ENCODE measurements around the gene ABHD17C.

Gene ABHD17C

DNA sequence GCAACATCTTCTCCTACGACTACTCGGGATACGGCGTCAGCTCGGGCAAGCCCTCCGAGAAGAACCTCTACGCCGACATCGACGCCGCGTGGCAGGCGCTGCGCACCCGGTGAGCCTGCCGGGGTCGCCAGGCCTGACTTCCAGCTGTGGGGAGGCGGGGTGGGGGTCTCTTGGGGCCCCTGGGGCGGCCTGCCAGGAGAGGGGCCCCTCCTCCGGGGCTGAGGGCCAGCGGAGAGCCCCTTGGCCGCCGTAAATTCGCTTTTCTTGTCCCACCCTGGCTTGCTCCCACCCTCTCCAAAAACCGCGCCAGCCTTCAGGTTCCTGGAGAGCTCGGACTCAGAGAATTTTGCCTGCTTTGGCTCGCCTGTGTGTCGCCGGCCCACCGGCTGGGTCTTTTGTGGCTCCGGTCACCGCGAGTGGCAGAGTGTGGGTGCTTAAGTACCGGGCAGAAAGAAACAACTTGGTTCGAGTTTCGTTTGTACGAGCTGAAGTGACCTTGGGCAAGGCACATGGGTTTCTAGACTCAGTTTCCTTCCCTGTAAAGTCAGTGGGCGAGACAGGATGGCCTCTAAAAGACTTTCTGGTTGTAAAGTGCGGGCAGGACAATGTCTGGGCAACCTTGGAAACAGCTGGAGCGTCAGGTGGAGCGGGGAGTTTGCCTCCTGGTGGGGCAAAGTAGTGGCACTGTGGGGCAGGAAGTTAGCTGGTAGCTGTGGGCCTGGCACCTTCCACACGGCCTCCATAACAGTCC, 976 bp downstream of the ABHD17C start:
- in situ Hi-C loops (cut with MboI; ENCODE audit: low sequenced_read_pairs) = no loop called here
- DNase-seq (ENCODE audit: low spot score in 2 of 2) = peak; percentile 24 to 55
- Histone ChIP-seq H3K4me1 (peaks cover 23% of the 10 kb centered on the region), H3K36me3 (replicated peaks) (0 out of 2 replicates have a peak, but pooled peaks cover 3% of the 10 kb centered on the region), H3K27me3 (ENCODE audit: low read depth) (no peaks in the 10 kb centered on the region; the same call in 1 of the 2 replicates), H3K9me3 (no peaks in the 10 kb centered on the region), H3K4me3 (peak overlapping the region; percentile 76)

DNA sequence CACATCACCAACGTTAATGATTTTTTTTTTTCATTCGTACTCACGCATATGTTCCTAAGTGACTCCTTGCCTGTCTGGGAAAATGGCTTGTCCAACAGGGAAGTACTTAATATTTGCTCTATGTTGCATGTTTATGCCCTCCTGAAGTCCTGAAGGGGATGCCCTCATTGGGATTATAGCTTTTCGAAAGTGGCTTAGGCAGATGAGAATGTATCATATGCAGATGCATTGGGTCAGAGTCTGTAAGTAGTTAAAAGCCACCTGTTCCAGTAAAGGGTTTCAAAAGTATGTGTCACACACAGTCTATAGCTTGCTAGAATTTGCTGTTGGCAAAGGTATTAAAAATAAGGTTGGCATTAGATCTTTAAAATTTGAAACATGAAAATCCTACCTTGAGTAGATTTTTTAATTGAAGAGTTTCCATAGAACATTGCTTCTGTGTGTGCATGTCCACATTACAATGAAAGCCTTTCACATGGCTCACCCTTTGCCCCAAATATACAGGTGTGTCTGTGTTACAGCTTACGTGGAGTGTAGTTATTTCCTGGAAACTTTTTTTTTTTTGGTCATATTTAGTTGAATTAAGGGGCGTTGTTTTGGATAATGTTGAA, 2.1 kb downstream of the ABHD17C start:
- peak overlapping the region; percentile 76 for H3K4me3 ChIP-seq
- H3K27me3 ChIP-seq (ENCODE audit: low read depth) = no peaks in the 10 kb centered on the region; the same call in 1 of the 2 replicates
- peak in 1 of 2 experiments; percentile 34 for DNase-seq (ENCODE audit: low spot score in 2 of 2)
- no peaks in the 10 kb centered on the region for H3K9me3 ChIP-seq
- H3K36me3 ChIP-seq (replicated peaks) = 0 out of 2 replicates have a peak, but pooled peaks cover 3% of the 10 kb centered on the region
- in situ Hi-C loops (cut with MboI; ENCODE audit: low sequenced_read_pairs) = no loop called here
- peaks cover 23% of the 10 kb centered on the region for H3K4me1 ChIP-seq

DNA sequence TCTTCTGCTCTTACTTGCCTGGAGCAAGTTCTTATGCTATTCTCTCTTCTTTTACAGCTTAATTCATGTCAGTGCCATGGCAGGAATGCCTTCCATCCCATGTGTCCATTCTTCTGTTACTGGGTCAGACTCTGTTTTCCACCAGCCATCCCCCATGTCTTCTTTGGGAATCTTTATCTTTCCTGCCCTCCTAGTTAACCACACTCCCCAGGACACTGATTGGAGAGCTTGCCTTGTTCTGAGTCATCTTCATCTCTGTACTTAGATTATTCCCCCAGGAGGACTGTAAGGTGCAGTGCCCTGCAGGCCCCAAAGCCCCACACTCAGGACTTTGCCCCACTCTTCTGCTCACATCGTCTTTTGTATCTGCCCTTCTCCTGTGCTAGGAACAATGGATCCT, 3.6 kb downstream of the ABHD17C start:
- Histone ChIP-seq H3K4me3 (no peak overlapping the region), H3K27me3 (ENCODE audit: low read depth) (no peaks in the 10 kb centered on the region; the same call in 1 of the 2 replicates), H3K4me1 (peaks cover 18% of the 10 kb centered on the region), H3K9me3 (no peaks in the 10 kb centered on the region), H3K36me3 (replicated peaks) (peaks cover 3% of the 10 kb centered on the region; the same call in 1 of the 2 replicates)
- in situ Hi-C loops (cut with MboI; ENCODE audit: low sequenced_read_pairs) = no loop called here
- no peak for DNase-seq (ENCODE audit: low spot score in 2 of 2)

DNA sequence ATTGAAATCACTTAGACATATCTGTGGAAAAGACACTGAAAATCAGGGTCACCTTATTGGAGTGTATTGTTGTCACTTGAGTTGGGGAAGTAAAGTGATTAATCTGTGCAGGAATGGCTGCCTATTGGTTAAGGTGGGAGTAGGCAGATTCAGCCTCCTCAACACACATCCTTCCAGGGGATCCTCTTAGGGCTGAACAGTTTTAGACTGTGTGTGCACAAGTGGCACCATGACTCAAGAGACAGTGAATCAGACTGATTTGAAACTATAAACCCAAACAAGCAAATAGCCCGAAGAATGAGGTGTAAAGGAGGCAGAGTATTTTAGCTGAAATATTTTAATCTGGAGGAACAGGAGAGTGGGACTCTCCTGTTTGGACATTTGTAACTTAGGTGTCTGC, 4.9 kb downstream of the ABHD17C start:
- no peaks in the 10 kb centered on the region for H3K27me3 ChIP-seq (ENCODE audit: low read depth)
- H3K9me3 ChIP-seq = no peaks in the 10 kb centered on the region
- peaks cover 10% of the 10 kb centered on the region for H3K36me3 ChIP-seq (replicated peaks)
- H3K4me1 ChIP-seq = peaks cover 13% of the 10 kb centered on the region
- no peak overlapping the region for H3K4me3 ChIP-seq
- DNase-seq (ENCODE audit: low spot score in 2 of 2) = no peak
- in situ Hi-C loops (cut with MboI; ENCODE audit: low sequenced_read_pairs) = no loop called here

DNA sequence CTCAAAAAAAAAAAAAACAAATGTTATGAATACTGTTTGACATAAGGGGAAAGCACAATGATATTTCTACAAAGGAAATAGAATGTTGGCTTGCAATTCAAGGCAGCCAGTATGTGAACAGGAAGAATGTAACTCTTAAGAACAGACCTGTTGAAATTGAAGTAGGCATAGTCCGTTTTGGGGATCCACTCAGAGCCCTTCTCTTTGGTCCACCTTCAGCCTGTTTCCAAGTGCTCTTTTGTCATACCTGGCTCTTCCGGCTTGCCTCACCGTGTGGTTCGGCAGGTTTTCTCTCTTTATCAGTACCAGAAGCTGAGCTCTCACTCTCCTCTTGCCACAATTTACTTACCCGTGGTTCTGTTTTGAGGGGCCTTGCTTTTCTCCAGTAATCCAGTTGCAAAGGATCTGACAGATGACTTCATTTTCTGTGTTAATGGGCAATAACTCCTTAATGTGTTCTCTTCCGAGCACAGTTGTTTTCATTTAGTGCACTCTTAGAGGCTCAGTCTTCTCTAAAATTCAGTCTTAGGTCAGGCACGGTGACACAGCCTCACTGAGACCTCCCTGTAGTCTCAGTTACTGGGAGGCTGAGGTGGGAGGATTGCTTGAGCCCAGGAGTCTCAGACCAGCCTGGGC, 6.7 kb downstream of the ABHD17C start:
- no peaks in the 10 kb centered on the region for H3K27me3 ChIP-seq (ENCODE audit: low read depth)
- H3K4me3 ChIP-seq = no peak overlapping the region
- DNase-seq (ENCODE audit: low spot score in 2 of 2) = no peak
- H3K9me3 ChIP-seq = no peaks in the 10 kb centered on the region
- peaks cover 23% of the 10 kb centered on the region for H3K4me1 ChIP-seq
- H3K36me3 ChIP-seq (replicated peaks) = peaks cover 12% of the 10 kb centered on the region
- in situ Hi-C loops (cut with MboI; ENCODE audit: low sequenced_read_pairs) = no loop called here

DNA sequence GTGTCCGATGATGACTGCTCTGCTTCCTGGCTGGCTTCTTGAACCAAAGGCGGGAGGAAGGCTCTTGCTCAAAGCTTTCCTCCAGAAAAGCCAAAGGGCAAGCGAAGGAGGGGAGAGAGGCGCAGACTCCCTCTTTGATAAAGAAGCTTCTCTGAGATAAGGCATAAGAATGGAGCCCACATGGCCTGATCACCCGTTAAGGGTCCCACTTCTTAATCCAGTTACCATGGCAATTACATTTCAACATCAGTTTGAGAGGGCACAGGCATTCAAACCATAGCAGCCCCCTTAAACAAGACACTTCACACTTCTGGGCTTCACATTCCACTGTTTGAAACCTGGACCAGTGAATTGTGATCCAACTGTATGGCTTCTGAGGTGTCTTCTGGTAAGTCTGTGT, 8.0 kb downstream of the ABHD17C start:
- no peaks in the 10 kb centered on the region for H3K27me3 ChIP-seq (ENCODE audit: low read depth)
- no peaks in the 10 kb centered on the region for H3K9me3 ChIP-seq
- in situ Hi-C loops (cut with MboI; ENCODE audit: low sequenced_read_pairs) = no loop called here
- no peak for DNase-seq (ENCODE audit: low spot score in 2 of 2)
- H3K4me1 ChIP-seq = peaks cover 14% of the 10 kb centered on the region
- H3K36me3 ChIP-seq (replicated peaks) = peaks cover 12% of the 10 kb centered on the region
- H3K4me3 ChIP-seq = no peak overlapping the region

DNA sequence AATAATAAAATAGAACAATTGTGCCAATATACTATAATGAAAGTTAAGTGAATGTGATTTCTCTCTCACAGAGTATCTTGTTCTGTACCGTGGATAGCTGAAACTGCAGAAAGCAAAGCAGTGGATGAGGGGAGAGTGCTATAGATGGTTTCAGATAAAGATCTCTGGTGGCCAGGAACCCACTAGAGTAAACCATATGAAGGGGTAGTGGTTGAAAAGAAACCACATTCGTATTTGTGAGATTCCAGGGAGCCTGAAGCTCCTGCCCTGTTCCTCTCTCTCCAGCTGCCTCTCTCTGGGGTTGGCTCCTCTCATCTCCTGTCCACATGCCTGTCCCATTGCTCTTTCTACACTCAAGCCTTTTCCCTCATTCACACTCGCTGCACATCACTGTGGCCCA, 8.9 kb downstream of the ABHD17C start:
- Histone ChIP-seq H3K4me1 (peaks cover 14% of the 10 kb centered on the region), H3K4me3 (no peak overlapping the region), H3K27me3 (ENCODE audit: low read depth) (no peaks in the 10 kb centered on the region), H3K9me3 (no peaks in the 10 kb centered on the region), H3K36me3 (replicated peaks) (peaks cover 9% of the 10 kb centered on the region)
- no peak for DNase-seq (ENCODE audit: low spot score in 2 of 2)
- in situ Hi-C loops (cut with MboI; ENCODE audit: low sequenced_read_pairs) = no loop called here

DNA sequence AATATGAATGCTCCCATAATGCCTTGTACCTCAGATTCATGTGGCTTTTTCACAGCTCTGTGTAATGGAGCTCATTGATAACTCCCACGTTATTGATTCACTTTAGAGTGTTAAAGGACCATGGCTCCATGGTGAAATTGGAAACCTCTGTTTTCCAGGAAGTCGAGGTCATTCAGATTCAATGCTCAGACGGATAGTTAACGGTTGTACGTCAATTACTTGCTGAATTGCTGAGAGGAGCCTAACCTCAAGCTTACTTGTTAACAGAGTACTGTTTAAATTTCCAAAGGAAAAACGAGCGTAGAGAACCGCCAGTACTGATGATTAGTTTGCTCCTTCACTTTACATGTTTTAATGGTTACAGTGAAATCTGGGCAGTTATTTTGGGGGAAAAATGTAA, 11.1 kb downstream of the ABHD17C start:
- H3K9me3 ChIP-seq = no peaks in the 10 kb centered on the region
- peaks cover 9% of the 10 kb centered on the region for H3K36me3 ChIP-seq (replicated peaks)
- no peaks in the 10 kb centered on the region for H3K27me3 ChIP-seq (ENCODE audit: low read depth)
- H3K4me3 ChIP-seq = no peak overlapping the region
- H3K4me1 ChIP-seq = peaks cover 18% of the 10 kb centered on the region
- peak in 1 of 2 experiments; percentile 27 for DNase-seq (ENCODE audit: low spot score in 2 of 2)
- in situ Hi-C loops (cut with MboI; ENCODE audit: low sequenced_read_pairs) = no loop called here

DNA sequence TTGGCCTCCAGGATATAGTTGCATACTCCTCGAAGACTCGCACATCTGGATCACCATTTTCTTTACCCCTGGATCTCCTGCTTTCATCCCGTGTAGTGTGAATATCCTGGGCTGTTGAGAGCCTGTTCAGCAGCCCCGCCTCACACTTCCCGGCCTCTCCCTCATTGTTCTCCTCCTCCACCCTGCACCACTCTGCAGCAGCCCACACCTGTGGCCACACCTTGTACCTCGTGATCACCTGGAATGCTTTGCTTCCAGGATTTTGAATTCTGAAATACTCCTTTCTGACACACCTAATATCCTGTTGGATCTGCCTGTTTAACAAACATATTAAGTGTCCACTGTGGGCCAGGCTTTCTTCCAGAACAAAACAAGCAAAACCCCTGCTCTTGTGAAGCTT, 14.4 kb downstream of the ABHD17C start:
- DNase-seq (ENCODE audit: low spot score in 2 of 2) = no peak
- H3K36me3 ChIP-seq (replicated peaks) = peaks cover 12% of the 10 kb centered on the region
- no peaks in the 10 kb centered on the region for H3K9me3 ChIP-seq
- peaks cover 25% of the 10 kb centered on the region for H3K4me1 ChIP-seq
- no peak overlapping the region for H3K4me3 ChIP-seq
- in situ Hi-C loops (cut with MboI; ENCODE audit: low sequenced_read_pairs) = no loop called here
- no peaks in the 10 kb centered on the region for H3K27me3 ChIP-seq (ENCODE audit: low read depth)

DNA sequence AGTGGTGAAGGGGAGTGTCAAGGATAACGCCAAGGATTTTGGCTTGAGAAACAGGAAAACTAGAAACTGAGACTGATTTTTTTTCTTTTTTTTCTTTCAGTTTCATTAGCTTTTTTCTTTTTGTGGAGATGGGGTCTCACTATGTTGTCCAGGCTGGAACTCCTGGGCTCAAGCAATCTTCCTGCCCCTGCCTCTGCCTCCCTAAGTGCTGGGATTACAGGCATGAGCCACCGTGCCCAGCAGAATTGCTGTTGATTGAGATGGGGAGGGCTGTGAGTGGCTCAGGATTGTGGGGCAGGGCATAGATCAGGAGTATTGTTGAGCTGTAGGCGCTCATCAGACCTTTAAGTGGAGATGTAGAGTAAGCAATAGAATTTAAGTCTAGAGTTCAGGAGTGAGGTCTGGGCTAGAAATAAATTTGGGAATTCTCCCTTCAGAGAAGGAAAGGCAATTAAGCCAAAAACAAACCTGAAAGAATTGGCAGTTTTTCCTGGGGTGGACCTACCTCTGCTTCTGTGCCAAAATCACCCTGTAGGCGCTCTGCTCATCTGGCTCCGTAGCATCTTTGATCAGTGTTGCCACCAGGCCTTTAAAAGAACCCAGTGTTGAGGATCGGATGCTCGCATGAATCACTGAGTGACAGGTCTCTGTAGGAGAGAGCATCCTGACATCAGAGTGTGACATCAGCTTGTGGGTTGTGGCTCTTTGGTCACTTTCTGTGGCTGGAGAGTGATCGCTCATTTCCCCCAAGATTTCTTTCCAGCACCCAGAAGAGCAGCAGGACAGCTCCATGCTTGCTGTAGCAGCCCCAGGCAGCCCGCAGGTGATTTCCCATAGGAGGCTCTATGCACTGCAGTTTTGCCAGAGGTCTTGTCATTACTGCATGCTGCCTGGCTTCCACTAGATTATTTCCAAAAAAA, 15.8 kb downstream of the ABHD17C start:
- in situ Hi-C loops (cut with MboI; ENCODE audit: low sequenced_read_pairs) = no loop called here
- Histone ChIP-seq H3K4me1 (peaks cover 24% of the 10 kb centered on the region), H3K4me3 (no peak overlapping the region), H3K36me3 (replicated peaks) (peaks cover 7% of the 10 kb centered on the region; the same call in 1 of the 2 replicates), H3K27me3 (ENCODE audit: low read depth) (no peaks in the 10 kb centered on the region), H3K9me3 (no peaks in the 10 kb centered on the region)
- no peak for DNase-seq (ENCODE audit: low spot score in 2 of 2)

DNA sequence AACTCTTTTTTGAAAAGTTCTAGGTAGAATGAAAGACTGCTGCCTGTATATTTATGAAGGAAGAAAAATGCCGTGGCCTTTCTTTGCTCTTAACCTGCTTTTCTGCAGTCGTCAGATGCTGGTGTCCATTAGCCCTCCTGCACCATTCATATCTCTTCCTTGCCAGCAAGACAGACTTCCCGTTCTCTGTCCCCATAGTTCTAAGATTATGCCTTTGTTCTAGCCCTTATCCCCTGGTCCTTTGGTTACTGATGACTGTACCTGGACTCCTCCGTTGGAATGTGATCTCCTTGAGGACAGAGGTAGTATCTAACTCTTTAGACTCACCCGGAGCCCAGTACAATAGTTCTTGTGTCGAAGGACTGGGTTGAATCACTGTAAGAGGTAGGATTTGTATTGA, 16.8 kb downstream of the ABHD17C start:
- DNase-seq (ENCODE audit: low spot score in 2 of 2) = no peak
- Histone ChIP-seq H3K27me3 (ENCODE audit: low read depth) (no peaks in the 10 kb centered on the region), H3K4me3 (no peak overlapping the region), H3K9me3 (no peaks in the 10 kb centered on the region), H3K36me3 (replicated peaks) (peaks cover 6% of the 10 kb centered on the region; the same call in 1 of the 2 replicates), H3K4me1 (peaks cover 15% of the 10 kb centered on the region)
- in situ Hi-C loops (cut with MboI; ENCODE audit: low sequenced_read_pairs) = no loop called here

DNA sequence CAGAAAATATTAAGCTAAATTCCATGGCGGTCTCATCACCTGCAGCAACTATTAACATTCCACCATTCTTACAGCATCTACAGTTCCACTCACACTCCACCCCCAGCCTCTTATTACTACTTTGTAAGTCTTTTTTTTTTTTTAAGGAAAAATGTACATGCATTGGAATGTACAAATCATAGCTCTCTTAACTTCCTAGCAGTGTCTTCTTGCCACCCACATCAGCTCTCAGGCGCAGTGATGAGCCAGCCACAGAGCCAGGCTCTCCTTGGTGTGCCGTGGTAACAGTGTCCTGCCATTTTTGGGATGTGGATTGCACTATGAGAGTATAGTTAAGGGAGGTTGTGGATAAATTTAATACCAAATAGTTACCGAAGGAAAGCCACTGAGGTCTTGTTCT, 17.8 kb downstream of the ABHD17C start:
- peaks cover 6% of the 10 kb centered on the region; the same call in 1 of the 2 replicates for H3K36me3 ChIP-seq (replicated peaks)
- H3K4me3 ChIP-seq = no peak overlapping the region
- H3K9me3 ChIP-seq = no peaks in the 10 kb centered on the region
- H3K4me1 ChIP-seq = peaks cover 15% of the 10 kb centered on the region
- no peak for DNase-seq (ENCODE audit: low spot score in 2 of 2)
- no peaks in the 10 kb centered on the region for H3K27me3 ChIP-seq (ENCODE audit: low read depth)
- in situ Hi-C loops (cut with MboI; ENCODE audit: low sequenced_read_pairs) = no loop called here

DNA sequence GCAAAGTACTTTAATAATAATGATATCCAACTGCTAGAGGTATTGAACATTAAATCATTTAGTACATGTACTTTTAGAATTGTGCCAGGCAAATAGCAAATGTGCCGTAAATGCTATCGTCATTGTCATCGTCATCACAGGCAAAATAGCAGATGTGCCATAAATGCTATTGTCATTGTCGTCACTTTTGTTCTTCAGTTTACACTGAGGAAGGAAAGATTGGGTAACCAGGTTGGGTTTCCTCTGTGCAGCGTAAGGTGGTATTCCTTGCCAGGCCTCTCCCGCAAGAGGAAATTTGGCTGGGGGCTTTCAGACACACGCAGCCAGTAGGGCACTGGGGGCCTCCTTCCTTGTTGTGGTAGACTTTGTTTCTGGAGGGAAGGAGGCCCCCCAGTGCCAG, 26.4 kb downstream of the ABHD17C start:
- Histone ChIP-seq H3K4me3 (no peak overlapping the region), H3K27me3 (ENCODE audit: low read depth) (no peaks in the 10 kb centered on the region), H3K4me1 (no peaks in the 10 kb centered on the region), H3K36me3 (replicated peaks) (peaks cover 16% of the 10 kb centered on the region), H3K9me3 (peaks cover 11% of the 10 kb centered on the region)
- in situ Hi-C loops (cut with MboI; ENCODE audit: low sequenced_read_pairs) = no loop called here
- DNase-seq (ENCODE audit: low spot score in 2 of 2) = no peak
